Activated T-cell treated with anti-CD3 and anti-CD28 coated beads for 4 hours (primary cell): ENCODE results near the gene KRTAP21-2.
"Not testable (repeated sequence)": the region's sequence is repeated elsewhere in the genome, so short reads cannot be mapped to it uniquely, and the experiment has no call there.

Experiments
- DNase-seq: peaks from one replicate; pipeline ENCODE4 v3.0.0-alpha.2; 2020

KRTAP21-2 gene

GRCh38 chr21:30747159-30747558, at the start of gene KRTAP21-2:
Gene KRTAP21-2 (minus strand): TSS chr21:30747259. CDS start chr21:30747202, 57 bp downstream.
- DNase-seq, result no peak

GRCh38 chr21:30793581-30794314, 46.7 kb upstream of the KRTAP21-2 start:
- DNase-seq, result no peak

- DNase-seq, result no peak
These were observed 32.2 kb upstream of the KRTAP21-2 start for GRCh38 chr21:30779249-30779648.

- DNase-seq, result no peak
These were observed 22.8 kb upstream of the KRTAP21-2 start for GRCh38 chr21:30769724-30770431.

GRCh38 chr21:30760776-30761175, 13.7 kb upstream of the KRTAP21-2 start:
- no peak for DNase-seq

- DNase-seq, result no peak
These were observed 11.2 kb upstream of the KRTAP21-2 start for GRCh38 chr21:30758306-30758705.

GRCh38 chr21:30755328-30755727, 8.3 kb upstream of the KRTAP21-2 start, which contains the start of gene KRTAP21-1:
Gene KRTAP21-1 (minus strand): TSS chr21:30755428. CDS start chr21:30755378, 50 bp downstream.
- not testable (repeated sequence) for DNase-seq

- no peak for DNase-seq
These were observed 6.6 kb downstream of the KRTAP21-2 start for GRCh38 chr21:30740462-30740861.

GRCh38 chr21:30733026-30733425, 14.0 kb downstream of the KRTAP21-2 start:
- DNase-seq, result no peak

GRCh38 chr21:30726726-30727125, 20.3 kb downstream of the KRTAP21-2 start:
- DNase-seq, result no peak

- DNase-seq, result no peak
These were observed 27.7 kb downstream of the KRTAP21-2 start for GRCh38 chr21:30719401-30719800.

- DNase-seq, result no peak
These were observed 28.7 kb downstream of the KRTAP21-2 start, which contains the start of gene KRTAP21-3 for GRCh38 chr21:30718239-30718909. Gene KRTAP21-3 (minus strand): TSS chr21:30718777. CDS start chr21:30718759, 18 bp downstream.

GRCh38 chr21:30717105-30717504, 30.0 kb downstream of the KRTAP21-2 start:
- no peak for DNase-seq

- no peak for DNase-seq
These were observed 32.1 kb downstream of the KRTAP21-2 start for GRCh38 chr21:30714946-30715345.

GRCh38 chr21:30714456-30714855, 32.6 kb downstream of the KRTAP21-2 start:
- DNase-seq, result no peak

- no peak for DNase-seq
These were observed 33.3 kb downstream of the KRTAP21-2 start for GRCh38 chr21:30713766-30714165.

GRCh38 chr21:30710499-30710898, 36.6 kb downstream of the KRTAP21-2 start:
- DNase-seq, result peak; percentile 12

- no peak for DNase-seq
These were observed 39.6 kb downstream of the KRTAP21-2 start for GRCh38 chr21:30707409-30707808.
